Endodermal cell (in vitro differentiated cells): ENCODE results near the gene TBCC. TPM values are rescaled to one million over a fixed set of nuclear protein-coding genes. Genes with fewer than 3 reads are reported as not detected.

Experiments
- DNase-seq: peaks from one replicate; pipeline ENCODE4 v3.0.0-alpha.2; 2017
- H3K27ac ChIP-seq: 2 replicates; pipeline ENCODE4 v1.5.1; 2013; ENCODE audit warnings: mild to moderate bottlenecking, low read depth, low read length, moderate library complexity
- H3K27me3 ChIP-seq: 2 replicates; pipeline ENCODE4 v1.6.1; 2013; ENCODE audit warnings: mild to moderate bottlenecking, low read length, moderate library complexity; ENCODE audit not compliant: insufficient read depth, control insufficient read depth, poor library complexity, severe bottlenecking
- H3K36me3 ChIP-seq: 2 replicates; pipeline ENCODE4 v1.7.0; 2013; ENCODE audit warnings: mild to moderate bottlenecking, low read length, moderate library complexity; ENCODE audit not compliant: control insufficient read depth, insufficient read depth
- H3K4me1 ChIP-seq: one replicate; pipeline ENCODE4 v1.7.0; 2013; ENCODE audit warnings: low read length; ENCODE audit not compliant: control insufficient read depth, insufficient read depth
- H3K4me3 ChIP-seq: 2 replicates; pipeline ENCODE4 v1.5.1; 2013; ENCODE audit warnings: mild to moderate bottlenecking, low read length, moderate library complexity
- H3K9ac ChIP-seq: 2 replicates; pipeline ENCODE4 v1.6.1; 2013; ENCODE audit warnings: mild to moderate bottlenecking, low read length, moderate library complexity; ENCODE audit not compliant: poor library complexity, severe bottlenecking; ENCODE audit errors: extremely low read depth
- H3K9me3 ChIP-seq: 2 replicates; pipeline ENCODE4 v1.6.1; 2013; ENCODE audit warnings: mild to moderate bottlenecking, low read length, moderate library complexity; ENCODE audit not compliant: control insufficient read depth
- H3K27ac Mint-ChIP-seq: 2 replicates; pipeline ENCODE4 v1.8.0; 2020; ENCODE audit warnings: mixed read lengths
- H3K27me3 Mint-ChIP-seq: 2 replicates; pipeline ENCODE4 v1.8.0; 2021; ENCODE audit warnings: mild to moderate bottlenecking, mixed read lengths; ENCODE audit not compliant: insufficient read depth
- H3K36me3 Mint-ChIP-seq: 2 replicates; pipeline ENCODE4 v1.8.0; 2020; ENCODE audit warnings: low read depth, mixed read lengths
- H3K4me1 Mint-ChIP-seq: 2 replicates; pipeline ENCODE4 v1.8.0; 2020; ENCODE audit warnings: mixed read lengths
- H3K4me3 Mint-ChIP-seq: 2 replicates; pipeline ENCODE4 v1.8.0; 2020; ENCODE audit warnings: mild to moderate bottlenecking, moderate library complexity, mixed read lengths
- H3K9me3 Mint-ChIP-seq: 2 replicates; pipeline ENCODE4 v1.8.0; 2020; ENCODE audit warnings: mild to moderate bottlenecking, mixed read lengths
- WGBS, 2 experiments: methylation state at CpG; one replicate each; pipeline versions ENCODE4 v1.1.5 to v1.1.7; 2013; ENCODE audit warnings: missing lambda C conversion rate in 2 of 2, mixed read lengths in 1 of 2; ENCODE audit not compliant: insufficient coverage in 1 of 2, insufficient read length in 1 of 2; 5-methylcytosine and 5-hydroxymethylcytosine counted together
- total RNA-seq, 2 donors: library from RNA; stranded (reverse); fragmentation: NEBNext Ultra II Directional in 1 of 2; extraction: Animal tissue kit (Norgen Biotek cat#: 25700) in 1 of 2; gene quantifications; 2 replicates in 1 of 2; 3 replicates in 1 of 2; pipeline ENCODE4 v1.2.1, GENCODE V29; 2021
- TF ChIP-seq, protein P1 (sequence below): fragments of 200-600 bp; sonication (generic); conservative IDR thresholded peaks from 2 replicates; pipeline ENCODE4 v1.5.0; 2021; ENCODE audit warnings: antibody characterized with exemption, mild to moderate bottlenecking

TBCC gene
- total RNA-seq, 2 donors from 2014 or later, result 16.7 to 21.9 TPM

DNA sequence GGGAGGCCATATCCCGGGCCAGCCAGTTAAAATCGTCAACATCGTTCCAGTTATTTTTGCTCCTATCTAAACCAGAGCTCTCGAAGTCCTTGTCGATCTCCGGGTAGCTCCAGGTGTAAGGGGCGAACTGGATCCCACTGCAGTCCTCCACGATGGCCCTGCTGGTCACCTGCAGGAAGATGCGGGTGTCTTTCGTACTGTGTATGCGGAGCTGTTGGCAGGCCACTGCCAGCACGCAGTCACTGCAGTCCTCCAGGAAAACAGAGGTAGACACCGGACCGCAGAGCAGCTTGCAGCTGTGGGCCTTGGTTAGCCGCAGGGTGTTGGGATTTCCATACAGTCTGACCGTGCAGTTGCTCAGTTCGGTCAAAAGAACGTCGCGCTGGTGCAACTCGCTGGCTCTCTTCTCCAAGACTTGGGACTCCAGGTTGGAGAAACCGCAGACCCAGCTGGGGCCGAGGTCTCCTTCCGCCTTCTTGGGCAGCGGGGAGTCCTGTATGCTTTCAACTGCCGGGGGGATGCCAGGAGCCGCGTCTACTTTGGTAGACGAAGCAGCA, 742 bp downstream of the TBCC start:
- peak; percentile 71 for DNase-seq
- no peaks in the 10 kb centered on the region for H3K27me3 ChIP-seq
- H3K27ac Mint-ChIP-seq, result peak overlapping the region; percentile 74

DNA sequence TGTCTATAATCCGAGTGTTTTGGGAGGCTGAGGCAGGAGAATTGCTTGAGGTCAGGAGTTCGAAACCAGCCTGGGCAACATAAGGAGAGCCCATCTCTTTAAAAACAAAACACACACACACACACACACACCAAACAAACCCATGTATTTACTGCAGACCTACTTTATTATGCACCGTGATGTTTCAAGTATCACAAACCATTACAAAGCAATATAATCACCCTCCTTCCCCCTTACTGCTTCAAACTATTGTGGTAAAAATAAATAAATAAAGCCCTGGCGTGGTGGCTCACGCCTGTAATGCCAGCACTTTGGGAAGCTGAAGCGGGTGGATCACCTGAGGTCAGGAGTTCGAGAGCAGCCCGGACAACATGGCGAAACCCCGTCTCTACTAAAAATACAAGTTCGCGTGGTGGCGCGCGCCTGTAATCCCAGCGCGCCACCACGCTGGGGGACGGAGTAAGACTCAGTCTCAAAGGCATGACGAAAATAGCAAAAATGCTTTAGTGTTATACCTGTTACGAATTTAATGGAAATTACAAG, 1.5 kb downstream of the TBCC start:
- TF ChIP-seq, protein P1, sequence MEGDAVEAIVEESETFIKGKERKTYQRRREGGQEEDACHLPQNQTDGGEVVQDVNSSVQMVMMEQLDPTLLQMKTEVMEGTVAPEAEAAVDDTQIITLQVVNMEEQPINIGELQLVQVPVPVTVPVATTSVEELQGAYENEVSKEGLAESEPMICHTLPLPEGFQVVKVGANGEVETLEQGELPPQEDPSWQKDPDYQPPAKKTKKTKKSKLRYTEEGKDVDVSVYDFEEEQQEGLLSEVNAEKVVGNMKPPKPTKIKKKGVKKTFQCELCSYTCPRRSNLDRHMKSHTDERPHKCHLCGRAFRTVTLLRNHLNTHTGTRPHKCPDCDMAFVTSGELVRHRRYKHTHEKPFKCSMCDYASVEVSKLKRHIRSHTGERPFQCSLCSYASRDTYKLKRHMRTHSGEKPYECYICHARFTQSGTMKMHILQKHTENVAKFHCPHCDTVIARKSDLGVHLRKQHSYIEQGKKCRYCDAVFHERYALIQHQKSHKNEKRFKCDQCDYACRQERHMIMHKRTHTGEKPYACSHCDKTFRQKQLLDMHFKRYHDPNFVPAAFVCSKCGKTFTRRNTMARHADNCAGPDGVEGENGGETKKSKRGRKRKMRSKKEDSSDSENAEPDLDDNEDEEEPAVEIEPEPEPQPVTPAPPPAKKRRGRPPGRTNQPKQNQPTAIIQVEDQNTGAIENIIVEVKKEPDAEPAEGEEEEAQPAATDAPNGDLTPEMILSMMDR, result no peak
- H3K27ac Mint-ChIP-seq, result peak overlapping the region; percentile 74
- no peak for DNase-seq
- H3K4me3 Mint-ChIP-seq, result peak overlapping the region; percentile 81
- H3K36me3 Mint-ChIP-seq, result peaks cover 3% of the 10 kb centered on the region
- Histone ChIP-seq H3K27ac (no peak overlapping the region), H3K27me3 (no peaks in the 10 kb centered on the region), H3K4me1 (no peaks in the 10 kb centered on the region), H3K9ac (peak overlapping the region; percentile 96), H3K9me3 (no peaks in the 10 kb centered on the region), H3K36me3 (no peaks in the 10 kb centered on the region), H3K4me3 (peak overlapping the region; percentile 96)
- peaks cover 14% of the 10 kb centered on the region for H3K4me1 Mint-ChIP-seq
- no peaks in the 10 kb centered on the region for H3K9me3 Mint-ChIP-seq
- 77% methylated on average over 19 to 21 of the region's 21 CpGs for WGBS, 2 experiments
- H3K27me3 Mint-ChIP-seq, result no peaks in the 10 kb centered on the region

More for the DNA sequence above, 742 bp downstream of the TBCC start:
- Histone ChIP-seq H3K36me3 (no peaks in the 10 kb centered on the region), H3K9ac (peak overlapping the region; percentile 96), H3K4me1 (no peaks in the 10 kb centered on the region), H3K9me3 (no peaks in the 10 kb centered on the region), H3K27ac (peak overlapping the region; percentile 88), H3K4me3 (peak overlapping the region; percentile 96)
- TF ChIP-seq, protein P1, result peak; percentile 32
- H3K9me3 Mint-ChIP-seq, result no peaks in the 10 kb centered on the region
- no peaks in the 10 kb centered on the region for H3K27me3 Mint-ChIP-seq
- H3K36me3 Mint-ChIP-seq, result peaks cover 3% of the 10 kb centered on the region
- H3K4me3 Mint-ChIP-seq, result peak overlapping the region; percentile 81
- peaks cover 14% of the 10 kb centered on the region for H3K4me1 Mint-ChIP-seq
- WGBS, 2 experiments, result 3 to 4% methylated on average over 22 to 29 of the region's 29 CpGs

DNA sequence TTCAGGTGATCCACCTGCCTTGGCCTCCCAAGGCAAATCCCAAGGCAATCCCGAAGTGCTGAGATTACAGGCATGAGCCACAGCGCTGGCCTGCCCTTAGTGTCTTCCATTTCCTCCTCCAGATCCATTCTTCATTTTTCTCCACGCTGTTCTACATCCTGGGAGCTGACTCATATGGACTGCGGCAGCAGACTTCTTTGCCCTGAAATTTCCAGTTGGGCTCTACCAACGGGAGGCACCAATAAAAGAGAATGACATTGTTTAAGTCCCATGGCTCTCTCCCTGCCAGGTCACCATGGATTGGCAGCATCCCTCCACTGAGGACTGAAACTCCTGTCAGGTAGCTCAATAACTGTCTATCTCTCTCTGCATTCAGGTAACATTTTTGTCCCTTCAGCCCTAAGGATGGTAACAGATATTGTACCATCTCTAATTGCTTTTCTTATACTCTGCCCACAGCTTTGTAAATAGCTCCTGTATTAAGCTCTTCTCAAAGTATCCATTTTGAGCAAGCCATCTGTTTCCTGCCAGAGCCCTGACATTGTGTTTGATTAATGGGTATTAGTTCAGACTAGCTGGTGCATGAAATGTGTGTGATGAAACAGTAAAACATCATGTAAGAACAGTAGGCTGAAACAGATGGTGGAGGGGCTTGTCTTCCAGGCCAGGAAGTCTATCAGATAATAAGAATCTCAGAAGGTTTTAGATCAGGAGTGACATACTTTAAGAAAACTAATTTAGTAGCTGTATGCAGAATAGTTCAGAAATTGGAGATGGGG, 3.6 kb downstream of the TBCC start:
- 86 to 94% methylated on average over 5 of the region's 5 CpGs for WGBS, 2 experiments
- Histone ChIP-seq H3K27me3 (no peaks in the 10 kb centered on the region), H3K9me3 (no peaks in the 10 kb centered on the region), H3K4me3 (no peak overlapping the region), H3K4me1 (no peaks in the 10 kb centered on the region), H3K36me3 (no peaks in the 10 kb centered on the region), H3K27ac (peak overlapping the region; percentile 7), H3K9ac (no peak overlapping the region)
- no peak for DNase-seq
- peaks cover 7% of the 10 kb centered on the region for H3K4me1 Mint-ChIP-seq
- H3K27me3 Mint-ChIP-seq, result no peaks in the 10 kb centered on the region
- TF ChIP-seq, protein P1, result no peak
- no peaks in the 10 kb centered on the region for H3K9me3 Mint-ChIP-seq
- no peaks in the 10 kb centered on the region for H3K36me3 Mint-ChIP-seq
- H3K4me3 Mint-ChIP-seq, result no peak overlapping the region
- no peak overlapping the region for H3K27ac Mint-ChIP-seq
